ENCODE results near the gene FHOD3. TPM values are rescaled to one million over a fixed set of nuclear protein-coding genes. Genes with fewer than 3 reads are reported as not detected.

Gene FHOD3
- total and polyA plus RNA-seq, 2 of the 8 experiments (the other 6 are each of a cell fraction or from before 2014, with no cell fraction given): 9.7 to 10.5 TPM

GRCh38 chr18:36724591-36725001, 427.1 kb downstream of the FHOD3 start:
- CTCF ChIA-PET (ENCODE audit: partially characterized antibody): interaction anchor here (0.9 to 1.4 kb wide), 3 partner anchors 9 to 37 kb away, joined by 3 to 4 read pairs (median 3); no protein-coding TSS in a partner anchor
- no peak overlapping the region for H3K4me2 ChIP-seq (ENCODE audit: insufficient read depth in 1 of 2, low read depth in 2 of 2, low read length in 2 of 2)
- no peak for FAIRE-seq
- TF ChIP-seq E2F6 (IDR thresholded peaks at IDR 0.05): no peak
- no peak for TF ChIP-seq SIN3A (conservative IDR thresholded peaks at IDR 0.05 in 1 of 2, IDR thresholded peaks at IDR 0.05 in 1 of 2; ENCODE audit: low read depth in 1 of 2, low read length in 2 of 2)
- no peak for TF ChIP-seq GABPA (IDR thresholded peaks at IDR 0.05; ENCODE audit: borderline replicate concordance, insufficient read depth, low read length)
- no peak for TF ChIP-seq SP4 (IDR thresholded peaks at IDR 0.05; ENCODE audit: low read length)
- TF ChIP-seq ZNF274 (IDR thresholded peaks at IDR 0.05; ENCODE audit: borderline replicate concordance, extremely low read depth, low read length): no peak
- no peak for TF ChIP-seq CTBP2 (IDR thresholded peaks at IDR 0.05; ENCODE audit: borderline replicate concordance, insufficient read depth, insufficient read length, low read length)
- no peak for TF ChIP-seq KDM4A (IDR thresholded peaks at IDR 0.05; ENCODE audit: low read depth, low read length, severe bottlenecking)
- no peak for TF ChIP-seq SIRT6 (IDR thresholded peaks at IDR 0.05; ENCODE audit: low read length)
- no peak for TF ChIP-seq EGR1 (IDR thresholded peaks at IDR 0.05; ENCODE audit: borderline replicate concordance, low read depth, low read length)
- no peak for TF ChIP-seq BRCA1 (IDR thresholded peaks at IDR 0.05; ENCODE audit: low read depth, low read length)
- TF ChIP-seq SIX5 (IDR thresholded peaks at IDR 0.05; ENCODE audit: low read depth, low read length): no peak
- TF ChIP-seq KDM1A (IDR thresholded peaks at IDR 0.05; ENCODE audit: borderline replicate concordance, low read length): no peak
- no peak for TF ChIP-seq CBX5 (IDR thresholded peaks at IDR 0.05; ENCODE audit: low read depth, low read length)
- no peak for TF ChIP-seq SAP30 (IDR thresholded peaks at IDR 0.05; ENCODE audit: insufficient read depth, insufficient replicate concordance, low read length)

More at GRCh38 chr18:36724591-36725001, 427.1 kb downstream of the FHOD3 start:
- no peaks in the 10 kb centered on the region for H4K20me1 ChIP-seq (replicated peaks in 1 of 2; ENCODE audit: control insufficient read depth in 1 of 2, insufficient read depth in 2 of 2, low read length in 2 of 2)
- no peak overlapping the region for H3K27ac ChIP-seq (ENCODE audit: low read depth, low read length)
- H3K36me3 ChIP-seq (ENCODE audit: control insufficient read depth in 2 of 4, insufficient read depth in 4 of 4, low read length in 3 of 4): no peaks in the 10 kb centered on the region
- no peak overlapping the region for H2BK12ac ChIP-seq (ENCODE audit: low read depth, low read length)
- H2AFZ ChIP-seq (ENCODE audit: low read length): no peak overlapping the region
- peaks cover 0 to 2% (median 0%) of the 10 kb centered on the region in 4 experiments; a peak in 1 of 7 replicates for H3K4me1 ChIP-seq (replicated peaks in 1 of 4; ENCODE audit: control insufficient read depth in 3 of 4, insufficient read depth in 4 of 4, low read length in 3 of 4)
- H4K5ac ChIP-seq (ENCODE audit: insufficient read length, low read depth, low read length): no peak overlapping the region
- H2AK5ac ChIP-seq (ENCODE audit: low read depth, low read length): no peak overlapping the region
- H3K9me3 ChIP-seq (ENCODE audit: insufficient read depth in 2 of 2, low read depth in 1 of 2, low read length in 1 of 2): no peaks in the 10 kb centered on the region
- H3K56ac ChIP-seq (replicated peaks; ENCODE audit: insufficient read length, low read depth, low read length): no peak overlapping the region
- H4K91ac ChIP-seq (replicated peaks; ENCODE audit: insufficient read length, low read length): no peak overlapping the region
- WGBS, 2 experiments (ENCODE audit: extremely low coverage in 1 of 2, insufficient coverage in 1 of 2, insufficient read length in 1 of 2, insufficient replicate concordance in 2 of 2, low coverage in 1 of 2, low lambda C conversion rate in 2 of 2, missing lambda C conversion rate in 1 of 2): 90% methylated on average over 8 of the region's 8 CpGs; no CpG with 5 or more reads in 1 of the 2 experiments
- H3K23me2 ChIP-seq (ENCODE audit: low read depth, low read length): no peaks in the 10 kb centered on the region
- POLR2A ChIA-PET (ENCODE audit: partially characterized antibody): no interaction called here
- H3K27me3 ChIP-seq (replicated peaks in 1 of 4; ENCODE audit: control insufficient read depth in 3 of 4, extremely low read depth in 1 of 4, insufficient read depth in 3 of 4, low read length in 3 of 4): no peaks in the 10 kb centered on the region; a peak in 1 of 7 replicates
- no peak overlapping the region for H3K23ac ChIP-seq (ENCODE audit: insufficient read length)
- H2BK5ac ChIP-seq (ENCODE audit: low read depth, low read length): no peak overlapping the region
- no peak overlapping the region for H2BK20ac ChIP-seq (ENCODE audit: low read length)
- H3K14ac ChIP-seq (ENCODE audit: insufficient read length): no peak overlapping the region
- H2BK15ac ChIP-seq (ENCODE audit: low read length): no peak overlapping the region
- no peaks in the 10 kb centered on the region for H3K79me1 ChIP-seq (ENCODE audit: low read depth, low read length)
- no peak overlapping the region for H3K4ac ChIP-seq (replicated peaks; ENCODE audit: insufficient read length, low read depth, low read length)
- H3K4me3 ChIP-seq (ENCODE audit: extremely low read depth in 1 of 4, insufficient read depth in 2 of 4, low read depth in 3 of 4, low read length in 4 of 4): no peak overlapping the region
- no peak overlapping the region for H4K8ac ChIP-seq (ENCODE audit: extremely low read depth, insufficient read depth, low read length)
- no peak overlapping the region for H3K9ac ChIP-seq (replicated peaks in 1 of 4; ENCODE audit: extremely low read depth in 1 of 4, low read depth in 3 of 4, low read length in 3 of 4)
- H3K18ac ChIP-seq (ENCODE audit: extremely low read depth, low read length): no peak overlapping the region
- no peak overlapping the region for H2BK120ac ChIP-seq (replicated peaks; ENCODE audit: low read depth, low read length)
- no peaks in the 10 kb centered on the region for H3K79me2 ChIP-seq (ENCODE audit: control insufficient read depth in 1 of 2, insufficient read depth in 2 of 2, low read length in 2 of 2)
- DNase-seq (ENCODE audit: low read depth in 1 of 2, low spot score in 2 of 2): no peak
